ENCODE data around the gene CSRP3. TPM values are rescaled to one million over a fixed set of nuclear protein-coding genes. Genes with fewer than 3 reads are reported as not detected.

CSRP3 gene
- total and polyA plus RNA-seq, 9 of the 15 experiments (the other 6 are each of a cell fraction or from before 2014, with no cell fraction given) = 0.14 TPM; not detected in 8

- TF ChIP-seq ZNF407 (IDR thresholded peaks at IDR 0.05; ENCODE audit: low read depth) = no peak
- TF ChIP-seq THAP7 (CRISPR knock-in tag; IDR thresholded peaks at IDR 0.05) = no peak
- no peak for TF ChIP-seq KAT2B (IDR thresholded peaks at IDR 0.05; ENCODE audit: low read depth, low read length)
- TF ChIP-seq ZFPM2 (CRISPR knock-in tag; IDR thresholded peaks at IDR 0.05) = no peak
- TF ChIP-seq XRCC3 (IDR thresholded peaks at IDR 0.05) = no peak
Observed at GRCh38 chr11:19134004-19134403, 67.8 kb downstream of the CSRP3 start (continued).

Other genes starting within 250 kb of the CSRP3 start
- gene MRGPRX2, start 141.3 kb downstream of the CSRP3 start, total RNA-seq (2014; rRNA removed) = not detected in 2 replicates
- not detected in 2 replicates for gene MRGPRX2, start 141.3 kb downstream of the CSRP3 start, total RNA-seq (2014; rRNA removed; fragmentation: Illumina TruSeq; extraction: Trizol)
- gene MRGPRX2, start 141.3 kb downstream of the CSRP3 start, total RNA-seq (2015; rRNA removed; fragmentation: Illumina TruSeq; extraction: Trizol) = not detected in 2 replicates
- gene MRGPRX2, start 141.3 kb downstream of the CSRP3 start, total RNA-seq (2021) = not detected in 2 replicates
- 0.04 TPM in 1 of 2 replicates, not detected in the other for gene MRGPRX2, start 141.3 kb downstream of the CSRP3 start, polyA plus RNA-seq (2011; rRNA removed)
- gene MRGPRX2, start 141.3 kb downstream of the CSRP3 start, polyA plus RNA-seq (2014; fragmentation: Illumina TruSeq; extraction: Trizol) = not detected in 2 replicates
- gene MRGPRX2, start 141.3 kb downstream of the CSRP3 start, polyA plus RNA-seq (2014; fragmentation: Nextera tagmentation; extraction: Ambion mirVana) = not detected
- gene MRGPRX2, start 141.3 kb downstream of the CSRP3 start, polyA plus RNA-seq (2014; rRNA removed) = not detected in 2 replicates
- 7.0 and 8.5 TPM in 2 replicates for gene ZDHHC13, start 84.8 kb downstream of the CSRP3 start, total RNA-seq (2014; rRNA removed)
- 13.9 and 14.6 TPM in 2 replicates for gene ZDHHC13, start 84.8 kb downstream of the CSRP3 start, total RNA-seq (2014; rRNA removed; fragmentation: Illumina TruSeq; extraction: Trizol)
- gene ZDHHC13, start 84.8 kb downstream of the CSRP3 start, total RNA-seq (2015; rRNA removed; fragmentation: Illumina TruSeq; extraction: Trizol) = 10.8 and 11.0 TPM in 2 replicates
- 8.7 and 9.5 TPM in 2 replicates for gene ZDHHC13, start 84.8 kb downstream of the CSRP3 start, total RNA-seq (2021)
- 14.0 and 18.6 TPM in 2 replicates for gene ZDHHC13, start 84.8 kb downstream of the CSRP3 start, polyA plus RNA-seq (2011; rRNA removed)
- gene ZDHHC13, start 84.8 kb downstream of the CSRP3 start, polyA plus RNA-seq (2014; fragmentation: Illumina TruSeq; extraction: Trizol) = 10.1 and 12.0 TPM in 2 replicates
- gene ZDHHC13, start 84.8 kb downstream of the CSRP3 start, polyA plus RNA-seq (2014; fragmentation: Nextera tagmentation; extraction: Ambion mirVana) = 1 to 10 TPM; 4.7 to 4.9 TPM
- gene ZDHHC13, start 84.8 kb downstream of the CSRP3 start, polyA plus RNA-seq (2014; rRNA removed) = 10.0 and 11.2 TPM in 2 replicates
- gene E2F8, start 39.0 kb upstream of the CSRP3 start, total RNA-seq (2014; rRNA removed) = 6.9 and 9.3 TPM in 2 replicates
- gene E2F8, start 39.0 kb upstream of the CSRP3 start, total RNA-seq (2014; rRNA removed; fragmentation: Illumina TruSeq; extraction: Trizol) = 11.9 and 13.8 TPM in 2 replicates
- 14.0 and 15.1 TPM in 2 replicates for gene E2F8, start 39.0 kb upstream of the CSRP3 start, total RNA-seq (2015; rRNA removed; fragmentation: Illumina TruSeq; extraction: Trizol)
- gene E2F8, start 39.0 kb upstream of the CSRP3 start, total RNA-seq (2021) = 16.1 and 17.6 TPM in 2 replicates
- 12.1 and 14.5 TPM in 2 replicates for gene E2F8, start 39.0 kb upstream of the CSRP3 start, polyA plus RNA-seq (2011; rRNA removed)
- 23.0 and 23.6 TPM in 2 replicates for gene E2F8, start 39.0 kb upstream of the CSRP3 start, polyA plus RNA-seq (2014; fragmentation: Illumina TruSeq; extraction: Trizol)
- gene E2F8, start 39.0 kb upstream of the CSRP3 start, polyA plus RNA-seq (2014; fragmentation: Nextera tagmentation; extraction: Ambion mirVana) = 10 to 100 TPM in 1 of 2 experiments, 1 to 10 TPM in 1; 7.2 to 11.1 TPM
- gene E2F8, start 39.0 kb upstream of the CSRP3 start, polyA plus RNA-seq (2014; rRNA removed) = 11.1 and 13.1 TPM in 2 replicates